ENCODE data around the gene CLDN6. TPM values are rescaled to one million over a fixed set of nuclear protein-coding genes. Genes with fewer than 3 reads are reported as not detected.
A peak's percentile ranks its signal among the peaks of the same experiment; 100 is the strongest.

Gene CLDN6
- total RNA-seq, 1 donor from 2014 or later = not detected

- intact Hi-C loops (cut with micrococcal nuclease) = loop anchor here (1.0 kb wide), 2 partner anchors 11 to 44 kb away; partner anchors contain the start of genes PAQR4 and THOC6
- CTCF ChIA-PET = no interaction called here
- no peaks in the 10 kb centered on the region for H3K27me3 Mint-ChIP-seq
These were observed 37.5 kb downstream of the CLDN6 start, which contains the start of gene PKMYT1 for GRCh38 chr16:2980227-2981176. TSS of gene PKMYT1 (minus strand) at chr16:2980446. CDS start at chr16:2979657, 789 bp downstream.

GRCh38 chr16:2979669-2980226 lies 38.2 kb downstream of the CLDN6 start:
- TF ChIP-seq CTCF (IDR thresholded peaks at IDR 0.05) = no peak
- Mint-ChIP-seq H3K36me3 (ENCODE audit: low read depth) (no peaks in the 10 kb centered on the region), H3K9me3 (no peaks in the 10 kb centered on the region), H3K27ac (no peak overlapping the region), H3K4me3 (peak overlapping the region; percentile 67), H3K27me3 (no peaks in the 10 kb centered on the region), H3K4me1 (peaks cover 27% of the 10 kb centered on the region)
- ATAC-seq (ENCODE audit: low read depth) = no peak
- POLR2A ChIA-PET = interaction anchor here (0.6 to 1.5 kb wide), 12 partner anchors 8 to 566 kb away, joined by 3 to 12 read pairs (median 4); partner anchors contain the start of genes ELOB and KCTD5
- CTCF ChIA-PET = no interaction called here
- no peak for DNase-seq
- intact Hi-C loops (cut with micrococcal nuclease) = loop anchor here (1.0 kb wide), 2 partner anchors 10 to 45 kb away; partner anchors contain the start of genes PAQR4 and THOC6

More at GRCh38 chr16:2980227-2981176, 37.5 kb downstream of the CLDN6 start, which contains the start of gene PKMYT1:
- ATAC-seq (ENCODE audit: low read depth) (peak; percentile 90), DNase-seq (peak; percentile 97)
- TF ChIP-seq CTCF (IDR thresholded peaks at IDR 0.05) = no peak
- H3K9me3 Mint-ChIP-seq = no peaks in the 10 kb centered on the region
- peaks cover 27% of the 10 kb centered on the region for H3K4me1 Mint-ChIP-seq
- H3K4me3 Mint-ChIP-seq = peak within 1 kb of the TSS; percentile 84
- no peaks in the 10 kb centered on the region for H3K36me3 Mint-ChIP-seq (ENCODE audit: low read depth)
- peak within 1 kb of the TSS; percentile 78 for H3K27ac Mint-ChIP-seq
- POLR2A ChIA-PET = interaction anchor here (0.5 to 1.5 kb wide), 19 partner anchors 9 to 567 kb away, joined by 3 to 12 read pairs (median 4); partner anchors contain the start of genes ELOB, KCTD5, KREMEN2 and PAQR4

- Mint-ChIP-seq H3K36me3 (ENCODE audit: low read depth) (no peaks in the 10 kb centered on the region), H3K4me1 (peaks cover 15% of the 10 kb centered on the region), H3K9me3 (no peaks in the 10 kb centered on the region), H3K4me3 (no peak overlapping the region), H3K27me3 (no peaks in the 10 kb centered on the region), H3K27ac (no peak overlapping the region)
- intact Hi-C loops (cut with micrococcal nuclease) = no loop called here
- CTCF ChIA-PET = interaction anchor here (1.5 kb wide), 1 partner anchor 50 kb away, joined by 3 read pairs; no protein-coding TSS in a partner anchor
- ATAC-seq (ENCODE audit: low read depth) (no peak), DNase-seq (no peak)
- POLR2A ChIA-PET = no interaction called here
- TF ChIP-seq CTCF (IDR thresholded peaks at IDR 0.05) = no peak
These were observed 40.5 kb downstream of the CLDN6 start for GRCh38 chr16:2977440-2977839.

- Mint-ChIP-seq H3K27me3 (peaks cover 4% of the 10 kb centered on the region), H3K36me3 (ENCODE audit: low read depth) (no peaks in the 10 kb centered on the region), H3K27ac (no peak overlapping the region), H3K4me1 (peaks cover 12% of the 10 kb centered on the region), H3K9me3 (no peaks in the 10 kb centered on the region), H3K4me3 (no peak overlapping the region)
- DNase-seq (no peak), ATAC-seq (ENCODE audit: low read depth) (no peak)
- TF ChIP-seq CTCF (IDR thresholded peaks at IDR 0.05) = no peak
- CTCF ChIA-PET = no interaction called here
- intact Hi-C loops (cut with micrococcal nuclease) = no loop called here
- POLR2A ChIA-PET = no interaction called here
These were observed 41.3 kb downstream of the CLDN6 start for GRCh38 chr16:2976673-2977072.

- Mint-ChIP-seq H3K9me3 (no peaks in the 10 kb centered on the region), H3K27ac (no peak overlapping the region), H3K4me3 (no peak overlapping the region), H3K27me3 (peaks cover 4% of the 10 kb centered on the region), H3K4me1 (peaks cover 9% of the 10 kb centered on the region), H3K36me3 (ENCODE audit: low read depth) (no peaks in the 10 kb centered on the region)
- ChIA-PET CTCF (no interaction called here), POLR2A (no interaction called here)
- intact Hi-C loops (cut with micrococcal nuclease) = no loop called here
- no peak for TF ChIP-seq CTCF (IDR thresholded peaks at IDR 0.05)
- DNase-seq = no peak
- no peak for ATAC-seq (ENCODE audit: low read depth)
These were observed 41.8 kb downstream of the CLDN6 start for GRCh38 chr16:2976201-2976600.
